Stimulated activated CD4-positive, alpha-beta T cell treated with anti-CD3 and anti-CD28 coated beads, Interleukin-1b, Interleukin-23, amount 100 ng/mL, for 1 hour (primary cell): ENCODE results near the gene CFAP300.

Experiments used
- DNase-seq, 2 donors: peaks; one replicate each; pipeline ENCODE4 v3.0.0-alpha.2; 2020; ENCODE audit warnings: low read depth in 2 of 2

CFAP300 gene

GRCh38 chr11:102071497-102072472 is 24.5 kb downstream of the CFAP300 start:
- no peak for DNase-seq

GRCh38 chr11:102073253-102073652 is 26.0 kb downstream of the CFAP300 start:
- DNase-seq, result no peak

DNA sequence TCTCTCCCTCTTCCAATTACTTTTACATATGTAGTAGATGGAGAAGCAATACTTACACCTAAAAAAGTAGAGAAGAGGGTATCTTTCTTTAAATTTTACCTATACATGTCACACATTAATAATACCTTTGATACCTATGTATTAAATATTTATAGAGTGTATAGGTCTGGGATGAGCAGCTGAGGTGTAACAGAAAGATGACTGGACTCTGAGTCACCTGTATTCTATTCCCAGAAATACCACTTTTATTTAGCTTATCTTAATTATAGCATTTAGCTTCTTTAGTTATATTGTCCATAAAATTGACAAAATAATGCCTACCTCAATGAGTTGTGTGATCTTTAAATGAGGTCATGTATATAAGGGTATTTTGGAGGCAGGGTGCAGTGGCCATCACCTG is 32.4 kb downstream of the CFAP300 start:
- DNase-seq, result no peak

GRCh38 chr11:102081313-102081712 is 34.1 kb downstream of the CFAP300 start:
- no peak for DNase-seq

DNA sequence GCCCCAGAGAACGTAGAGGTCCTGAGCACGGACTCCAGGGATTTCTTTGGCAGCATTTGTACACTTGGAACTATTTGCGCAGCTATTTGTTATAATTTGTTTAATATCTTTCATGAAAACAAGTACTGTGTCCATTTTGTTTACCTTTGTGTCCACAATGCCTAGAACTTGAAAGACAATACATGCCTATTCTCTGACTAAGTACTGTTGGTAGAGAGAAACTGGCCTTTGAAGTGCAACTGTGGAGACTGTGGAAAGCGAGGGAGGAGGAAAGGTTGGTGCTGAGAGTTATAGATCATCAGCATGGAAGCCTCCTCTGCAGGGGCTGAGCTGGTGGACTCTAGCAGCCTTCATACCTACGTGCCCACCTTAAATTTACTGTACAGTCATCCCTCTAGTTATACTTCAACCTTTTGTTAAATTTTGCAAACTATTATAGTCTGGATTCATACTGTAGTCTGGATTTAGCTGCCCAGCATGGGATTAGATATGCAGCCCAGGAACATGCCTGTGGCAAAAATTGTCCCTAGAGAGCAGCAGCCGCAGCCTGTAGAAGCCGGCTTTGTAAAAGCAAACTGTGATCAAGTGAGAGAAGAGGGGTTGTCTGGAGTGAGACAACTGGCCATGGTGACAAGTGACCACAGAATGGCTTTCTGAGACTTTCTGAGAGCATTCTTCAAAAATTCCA is 38.8 kb downstream of the CFAP300 start:
- DNase-seq, result no peak

- no peak for DNase-seq
Measured at GRCh38 chr11:102097186-102097585, 49.9 kb downstream of the CFAP300 start.

GRCh38 chr11:102099755-102100154 is 52.5 kb downstream of the CFAP300 start:
- DNase-seq, result no peak

DNA sequence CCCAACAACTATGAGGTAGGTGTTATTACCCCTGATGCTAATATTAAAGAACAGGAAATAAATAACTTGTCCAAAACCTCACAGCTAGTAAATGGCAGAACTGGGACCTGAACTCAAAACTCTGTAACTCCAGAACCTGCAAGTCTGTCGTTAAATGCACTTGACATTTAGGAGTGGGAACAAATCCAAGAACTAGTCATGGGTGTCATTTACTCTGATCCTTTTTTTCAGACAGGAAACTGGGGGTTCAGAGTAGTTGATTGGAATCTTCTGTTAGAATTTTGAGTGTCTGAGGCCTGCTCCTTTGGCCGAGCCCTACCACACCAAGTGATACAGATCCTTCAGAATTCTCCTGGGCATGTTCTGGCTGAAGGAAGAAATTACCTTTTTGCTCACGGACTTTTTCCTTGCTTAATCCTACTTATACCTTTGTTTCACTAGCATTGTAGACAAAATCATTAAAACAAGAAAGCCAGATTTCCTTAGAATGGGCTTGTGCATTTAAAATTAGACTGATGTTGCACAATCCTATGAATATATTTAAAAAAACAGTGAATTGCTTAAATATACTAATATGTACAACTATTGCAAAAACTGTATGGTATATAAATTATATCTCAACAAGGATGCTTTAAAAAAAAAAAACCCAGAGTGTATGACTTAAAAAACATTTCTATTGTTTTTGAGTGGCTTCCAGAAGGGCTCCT is 61.6 kb downstream of the CFAP300 start:
- no peak for DNase-seq

- DNase-seq, result peak; percentile 4 to 42
Measured at GRCh38 chr11:102109896-102110760, 62.9 kb downstream of the CFAP300 start, which contains the start of gene YAP1. Gene YAP1 (plus strand): TSS chr11:102110447. CDS start chr11:102110849, 402 bp downstream.

- DNase-seq, result no peak
Measured at GRCh38 chr11:102110761-102111010, 63.4 kb downstream of the CFAP300 start.

GRCh38 chr11:102111011-102111786 is 64.0 kb downstream of the CFAP300 start:
- DNase-seq, result no peak

- no peak for DNase-seq
Measured at GRCh38 chr11:102111787-102112508, 64.7 kb downstream of the CFAP300 start.

GRCh38 chr11:102112509-102112821 is 65.2 kb downstream of the CFAP300 start:
- no peak for DNase-seq

DNA sequence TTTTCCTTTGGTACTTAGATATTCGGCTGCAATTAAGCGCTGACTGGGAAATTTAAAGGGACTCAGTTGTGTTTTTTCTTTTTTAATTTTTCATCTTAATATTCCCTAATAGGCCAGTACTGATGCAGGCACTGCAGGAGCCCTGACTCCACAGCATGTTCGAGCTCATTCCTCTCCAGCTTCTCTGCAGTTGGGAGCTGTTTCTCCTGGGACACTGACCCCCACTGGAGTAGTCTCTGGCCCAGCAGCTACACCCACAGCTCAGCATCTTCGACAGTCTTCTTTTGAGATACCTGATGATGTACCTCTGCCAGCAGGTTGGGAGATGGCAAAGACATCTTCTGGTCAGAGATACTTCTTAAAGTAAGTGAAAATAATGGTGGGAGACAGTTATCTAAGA is 66.8 kb downstream of the CFAP300 start:
- DNase-seq, result no peak

DNA sequence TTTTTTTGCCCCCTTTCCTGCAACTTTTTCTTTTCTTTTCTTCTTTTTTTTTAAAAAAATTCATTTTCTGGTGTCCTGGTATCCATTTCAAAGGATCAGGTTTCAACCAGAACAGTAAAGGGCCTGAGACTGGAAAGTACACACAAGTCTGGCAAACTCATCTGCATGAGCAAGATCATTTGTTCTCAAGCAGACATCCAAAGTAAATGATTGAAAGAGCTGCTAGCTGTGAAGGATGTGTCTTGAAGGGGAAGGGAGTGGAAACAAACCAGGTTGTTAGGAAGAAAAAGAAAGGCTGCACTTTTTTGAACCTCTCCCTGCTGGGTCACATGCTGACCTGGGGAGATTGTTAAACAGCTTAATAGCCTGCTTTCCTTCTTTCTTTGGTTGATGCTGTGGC is 68.3 kb downstream of the CFAP300 start:
- DNase-seq, result no peak

DNA sequence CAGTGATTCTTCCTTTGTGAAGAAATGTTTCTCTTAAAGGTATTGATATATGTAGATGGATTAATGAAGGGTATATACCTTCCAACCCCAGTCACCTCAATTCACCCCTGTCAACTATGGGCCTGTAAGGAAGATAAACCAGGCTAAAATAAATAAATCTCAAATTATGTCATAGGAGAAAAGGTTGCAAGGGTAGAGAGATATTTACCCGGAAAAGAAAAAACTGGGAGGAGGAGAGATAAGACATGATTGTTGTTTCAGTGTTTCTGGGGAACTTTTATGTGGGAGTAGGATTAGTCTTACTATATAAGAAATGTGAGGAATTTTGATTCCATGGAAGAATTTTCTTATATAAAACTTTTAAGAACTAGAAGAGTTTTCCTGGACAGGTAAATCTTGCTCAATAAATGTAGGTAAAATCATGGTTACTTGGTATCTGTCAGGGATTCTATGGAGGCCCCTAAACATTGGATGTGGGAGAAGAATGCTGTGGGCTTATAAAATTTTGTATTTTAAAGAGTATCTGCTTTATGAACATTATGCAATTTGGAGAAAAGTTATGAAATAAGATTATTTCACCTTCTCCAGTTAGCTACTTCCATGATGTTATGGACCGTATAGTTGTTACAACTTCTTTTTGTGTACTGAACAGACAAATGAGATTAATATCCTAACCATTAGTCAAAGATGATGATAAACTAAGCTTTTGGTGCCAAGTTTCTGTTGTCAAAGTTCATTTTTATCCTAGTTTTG is 69.4 kb downstream of the CFAP300 start:
- no peak for DNase-seq

DNA sequence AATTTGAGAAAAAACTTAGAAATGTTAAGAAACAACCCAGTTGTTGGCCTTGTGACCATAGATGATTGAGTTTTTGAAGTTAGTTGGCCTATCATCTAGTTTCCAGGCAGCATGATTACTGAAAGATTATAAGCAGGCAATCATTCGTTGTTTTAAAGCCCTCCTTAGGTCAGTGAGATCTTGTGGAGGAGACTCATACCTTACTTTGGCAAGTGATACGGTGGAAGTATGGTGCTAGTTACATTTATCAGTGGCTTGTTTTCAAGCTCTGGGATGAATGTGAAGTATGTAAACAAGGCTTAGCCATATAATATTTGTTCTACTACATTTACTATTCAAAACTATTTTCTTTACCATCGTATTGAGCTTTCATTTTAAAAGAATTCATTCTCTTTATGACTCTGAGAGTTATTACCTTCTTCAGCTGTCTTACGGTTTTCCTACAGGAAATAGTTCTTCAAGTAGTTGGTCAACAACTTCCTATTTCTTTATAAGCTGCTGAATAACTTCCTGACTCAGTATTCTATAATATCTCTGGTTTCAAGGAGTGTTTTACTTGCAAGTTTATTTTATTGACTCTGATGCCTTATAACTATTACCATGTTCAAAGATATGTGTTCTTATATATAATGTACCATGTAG is 70.4 kb downstream of the CFAP300 start:
- DNase-seq, result no peak

- no peak for DNase-seq
Measured at GRCh38 chr11:102118937-102119336, 71.7 kb downstream of the CFAP300 start.

GRCh38 chr11:102119997-102120396 is 72.8 kb downstream of the CFAP300 start:
- no peak for DNase-seq
